ENCODE results near the gene MRPL23. TPM values are rescaled to one million over a fixed set of nuclear protein-coding genes. Genes with fewer than 3 reads are reported as not detected.

The MRPL23 gene
- total RNA-seq, 1 donor from 2014 or later = 3.6 TPM

- no peak for DNase-seq (ENCODE audit: low read depth)
These were observed 25.5 kb upstream of the MRPL23 start for GRCh38 chr11:1921574-1922141.

- no peak for DNase-seq (ENCODE audit: low read depth)
These were observed 24.6 kb upstream of the MRPL23 start for GRCh38 chr11:1922481-1923081.

GRCh38 chr11:1923201-1923956 lies 23.8 kb upstream of the MRPL23 start:
- no peak for DNase-seq (ENCODE audit: low read depth)

- DNase-seq (ENCODE audit: low read depth) = no peak
These were observed 23.0 kb upstream of the MRPL23 start for GRCh38 chr11:1924181-1924580.

- DNase-seq (ENCODE audit: low read depth) = no peak
These were observed 22.3 kb upstream of the MRPL23 start for GRCh38 chr11:1924646-1925372.

GRCh38 chr11:1925373-1926155 lies 21.6 kb upstream of the MRPL23 start:
- no peak for DNase-seq (ENCODE audit: low read depth)

GRCh38 chr11:1926156-1927025 lies 20.7 kb upstream of the MRPL23 start:
- DNase-seq (ENCODE audit: low read depth) = no peak

- DNase-seq (ENCODE audit: low read depth) = no peak
These were observed 19.9 kb upstream of the MRPL23 start for GRCh38 chr11:1927026-1927847.

- no peak for DNase-seq (ENCODE audit: low read depth)
These were observed 19.2 kb upstream of the MRPL23 start for GRCh38 chr11:1927848-1928469.

GRCh38 chr11:1928470-1928890 lies 18.7 kb upstream of the MRPL23 start:
- DNase-seq (ENCODE audit: low read depth) = no peak

GRCh38 chr11:1928891-1929541 lies 18.1 kb upstream of the MRPL23 start:
- DNase-seq (ENCODE audit: low read depth) = no peak

- DNase-seq (ENCODE audit: low read depth) = no peak
These were observed 17.3 kb upstream of the MRPL23 start for GRCh38 chr11:1929621-1930461.

GRCh38 chr11:1930462-1930830 lies 16.7 kb upstream of the MRPL23 start:
- DNase-seq (ENCODE audit: low read depth) = no peak

GRCh38 chr11:1931341-1932104 lies 15.6 kb upstream of the MRPL23 start:
- DNase-seq (ENCODE audit: low read depth) = no peak

GRCh38 chr11:1932105-1932480 lies 15.0 kb upstream of the MRPL23 start:
- DNase-seq (ENCODE audit: low read depth) = no peak

- no peak for DNase-seq (ENCODE audit: low read depth)
These were observed 14.5 kb upstream of the MRPL23 start for GRCh38 chr11:1932681-1933080.
